Stimulated activated CD4-positive, alpha-beta T cell treated with anti-CD3 and anti-CD28 coated beads, Interleukin-2, amount 100 ng/mL, for 24 hours (primary cell): ENCODE results near the gene P3R3URF.

Experiments
- DNase-seq, 2 donors: peaks; one replicate each; pipeline ENCODE4 v3.0.0-alpha.2; 2020

P3R3URF gene

GRCh38 chr1:46131712-46132528 lies 44.4 kb downstream of the P3R3URF start:
- peak; percentile 27 to 31 for DNase-seq

GRCh38 chr1:46131093-46131492 lies 45.2 kb downstream of the P3R3URF start:
- DNase-seq = no peak

GRCh38 chr1:46130606-46131005 lies 45.7 kb downstream of the P3R3URF start:
- no peak for DNase-seq

- no peak for DNase-seq
These were observed 46.2 kb downstream of the P3R3URF start for GRCh38 chr1:46130121-46130520.

GRCh38 chr1:46128344-46128743 lies 47.9 kb downstream of the P3R3URF start:
- no peak for DNase-seq
